ES-I3 (cell line): Measurements from ENCODE around the gene PNLDC1.
"Not testable (repeated sequence)": the region's sequence is repeated elsewhere in the genome, so short reads cannot be mapped to it uniquely, and the experiment has no call there.

Source experiments
- H3K36me3 ChIP-seq: 2 replicates; pipeline ENCODE4 v1.6.1; 2013; ENCODE audit warnings: mild to moderate bottlenecking, low read length, control low read depth, moderate library complexity; ENCODE audit not compliant: insufficient read depth
- H3K4me1 ChIP-seq: 2 replicates; pipeline ENCODE4 v1.6.1; 2013; ENCODE audit warnings: mild to moderate bottlenecking, control low read depth, low read length; ENCODE audit not compliant: insufficient read depth
- H3K9ac ChIP-seq: 2 replicates; pipeline ENCODE4 v1.6.1; 2013; ENCODE audit warnings: low read depth, mild to moderate bottlenecking, low read length, moderate library complexity
- H3K9me3 ChIP-seq: 2 replicates; pipeline ENCODE4 v1.6.1; 2013; ENCODE audit warnings: mild to moderate bottlenecking, low read length, moderate library complexity; ENCODE audit not compliant: control insufficient read depth, insufficient read depth

The PNLDC1 gene

GRCh38 chr6:159762681-159763293, 37.3 kb upstream of the PNLDC1 start:
- Histone ChIP-seq H3K4me1 (peaks cover 12% of the 10 kb centered on the region), H3K9ac (peak overlapping the region; percentile 99), H3K9me3 (no peaks in the 10 kb centered on the region), H3K36me3 (peaks cover 13% of the 10 kb centered on the region)

GRCh38 chr6:159766906-159767305, 33.2 kb upstream of the PNLDC1 start:
- no peak overlapping the region for H3K9ac ChIP-seq
- no peaks in the 10 kb centered on the region for H3K4me1 ChIP-seq
- peaks cover 33% of the 10 kb centered on the region for H3K36me3 ChIP-seq
- H3K9me3 ChIP-seq: no peaks in the 10 kb centered on the region

GRCh38 chr6:159769470-159769869, 30.6 kb upstream of the PNLDC1 start:
- H3K4me1 ChIP-seq: no peaks in the 10 kb centered on the region
- peaks cover 33% of the 10 kb centered on the region for H3K36me3 ChIP-seq
- H3K9ac ChIP-seq: no peak overlapping the region
- H3K9me3 ChIP-seq: no peaks in the 10 kb centered on the region

GRCh38 chr6:159772196-159772595, 27.9 kb upstream of the PNLDC1 start:
- Histone ChIP-seq H3K4me1 (no peaks in the 10 kb centered on the region), H3K9ac (no peak overlapping the region), H3K9me3 (no peaks in the 10 kb centered on the region), H3K36me3 (peaks cover 32% of the 10 kb centered on the region)

GRCh38 chr6:159777240-159777904, 22.7 kb upstream of the PNLDC1 start:
- Histone ChIP-seq H3K9ac (no peak overlapping the region), H3K9me3 (no peaks in the 10 kb centered on the region), H3K4me1 (no peaks in the 10 kb centered on the region), H3K36me3 (peaks cover 29% of the 10 kb centered on the region)

DNA sequence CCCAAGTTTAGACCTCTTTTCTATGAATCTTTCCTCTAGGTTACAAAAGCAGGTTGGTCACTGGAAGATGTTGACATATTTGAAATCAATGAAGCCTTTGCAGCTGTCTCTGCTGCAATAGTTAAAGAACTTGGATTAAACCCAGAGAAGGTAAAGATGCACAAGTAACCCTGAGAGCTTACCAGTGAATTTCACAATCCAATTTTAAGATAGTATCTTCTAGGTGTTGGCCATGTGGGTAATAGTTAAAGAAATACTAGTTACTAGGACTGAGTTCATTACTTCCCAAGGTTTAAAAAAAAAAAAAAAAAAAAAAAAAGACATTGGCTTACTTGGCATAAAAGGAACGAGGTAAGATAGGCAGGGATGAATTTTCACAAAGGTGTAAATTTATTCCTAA, 21.9 kb upstream of the PNLDC1 start:
- Histone ChIP-seq H3K4me1 (no peaks in the 10 kb centered on the region), H3K36me3 (peaks cover 36% of the 10 kb centered on the region), H3K9ac (no peak overlapping the region), H3K9me3 (no peaks in the 10 kb centered on the region)

GRCh38 chr6:159778542-159779103, 21.5 kb upstream of the PNLDC1 start:
- H3K36me3 ChIP-seq: peaks cover 38% of the 10 kb centered on the region
- no peak overlapping the region for H3K9ac ChIP-seq
- no peaks in the 10 kb centered on the region for H3K9me3 ChIP-seq
- no peaks in the 10 kb centered on the region for H3K4me1 ChIP-seq

DNA sequence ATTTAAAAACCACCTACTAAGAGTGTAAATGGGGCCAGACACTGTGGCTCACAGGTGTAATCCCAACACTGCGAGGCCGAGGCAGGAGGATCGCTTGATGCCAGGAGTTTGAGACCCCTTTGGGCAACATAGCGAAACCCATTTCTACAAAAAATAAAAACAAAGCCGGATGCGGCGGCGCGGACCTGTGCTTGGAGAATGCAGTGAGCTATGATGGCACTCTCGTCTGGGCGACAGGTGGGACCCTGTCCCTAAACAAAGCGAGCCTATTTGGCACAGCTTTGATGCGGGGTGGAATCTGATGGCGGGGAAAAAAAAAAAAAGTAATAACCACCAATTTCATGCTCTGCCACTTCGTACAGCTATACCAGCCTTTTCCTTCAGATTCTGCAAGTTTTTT, 11.8 kb upstream of the PNLDC1 start:
- Histone ChIP-seq H3K4me1 (peaks cover 5% of the 10 kb centered on the region; the same call in 1 of the 2 replicates), H3K9ac (peak overlapping the region; percentile 91), H3K36me3 (peaks cover 35% of the 10 kb centered on the region), H3K9me3 (no peaks in the 10 kb centered on the region)

DNA sequence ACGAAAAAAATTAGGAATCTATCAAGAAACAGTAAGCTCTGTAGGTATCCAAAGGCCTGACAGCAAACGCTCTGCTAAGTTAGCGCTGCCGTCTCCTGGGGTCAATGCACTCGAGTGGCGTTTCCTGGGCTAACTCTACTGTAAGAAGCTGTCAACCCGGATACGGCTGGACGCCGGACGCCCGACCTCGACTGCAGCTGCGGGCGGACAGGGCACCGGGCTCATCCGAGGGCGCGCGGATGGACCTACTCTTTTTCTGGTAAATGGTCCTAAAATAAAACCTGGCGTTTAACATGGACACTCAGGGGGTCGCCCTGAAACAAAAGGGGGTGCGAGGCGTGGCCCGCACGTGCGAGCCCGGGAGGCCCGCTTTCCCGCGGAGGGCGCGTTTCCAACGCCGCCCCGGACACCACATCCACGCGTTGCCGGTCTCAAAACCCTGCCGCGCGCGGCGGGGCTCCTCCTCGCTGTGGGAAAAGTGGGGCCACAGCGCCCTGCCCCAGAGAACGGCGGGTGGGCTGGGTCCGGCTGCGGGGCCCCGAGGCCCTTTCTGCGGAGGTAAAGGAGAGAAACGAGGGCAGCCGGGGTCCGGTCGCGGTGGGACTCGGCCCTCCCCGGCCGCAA, 11.2 kb upstream of the PNLDC1 start:
- Histone ChIP-seq H3K36me3 (peaks cover 35% of the 10 kb centered on the region), H3K9me3 (no peaks in the 10 kb centered on the region), H3K4me1 (peaks cover 5% of the 10 kb centered on the region; the same call in 1 of the 2 replicates), H3K9ac (peak overlapping the region; percentile 91)

DNA sequence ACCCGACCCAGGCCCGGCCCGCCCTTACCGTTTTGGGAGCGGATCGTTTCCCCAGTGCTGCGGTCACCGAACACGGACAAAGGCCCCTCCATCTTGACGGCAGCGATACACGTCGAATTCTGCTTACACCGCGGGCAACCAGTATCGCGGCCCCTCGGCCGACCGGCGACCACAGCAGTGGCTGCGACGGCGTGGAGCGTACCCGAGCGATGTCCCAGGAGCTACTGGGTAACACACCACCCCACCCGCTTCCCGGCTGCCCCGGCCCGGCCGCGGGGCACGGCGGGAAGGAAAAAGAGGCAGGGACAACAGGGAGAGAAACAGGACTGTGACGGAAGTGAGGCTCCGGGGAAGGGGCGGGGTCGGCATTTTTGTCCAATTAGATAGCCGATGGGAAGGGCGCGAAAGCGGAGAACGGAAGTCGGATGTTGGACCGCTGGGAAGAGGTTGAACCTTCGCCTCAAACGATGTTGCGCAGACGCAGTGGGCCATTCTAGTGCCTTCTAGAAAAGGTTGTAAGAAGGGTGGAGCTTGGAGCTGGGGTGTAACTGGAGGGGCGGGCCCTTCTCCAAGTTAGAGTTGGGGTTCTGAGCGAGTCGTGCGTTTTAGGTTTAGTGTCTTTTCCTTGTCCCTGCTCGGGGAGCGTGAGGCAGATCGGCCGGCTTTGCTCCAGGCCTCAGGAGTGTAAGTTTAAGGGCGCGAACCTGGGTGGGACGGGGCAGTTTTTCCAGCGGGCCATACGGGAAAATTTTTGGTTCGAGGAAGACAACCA, 10.5 kb upstream of the PNLDC1 start, which contains the start of gene TCP1:
TCP1 (minus strand) TSS at position 226 of the 772 bp plus-strand sequence; CDS start at position 92, 134 bp downstream.
- peaks cover 33% of the 10 kb centered on the region for H3K36me3 ChIP-seq
- no peaks in the 10 kb centered on the region for H3K9me3 ChIP-seq
- H3K9ac ChIP-seq: peak within 1 kb of the TSS; percentile 91
- H3K4me1 ChIP-seq: peaks cover 5% of the 10 kb centered on the region; the same call in 1 of the 2 replicates

DNA sequence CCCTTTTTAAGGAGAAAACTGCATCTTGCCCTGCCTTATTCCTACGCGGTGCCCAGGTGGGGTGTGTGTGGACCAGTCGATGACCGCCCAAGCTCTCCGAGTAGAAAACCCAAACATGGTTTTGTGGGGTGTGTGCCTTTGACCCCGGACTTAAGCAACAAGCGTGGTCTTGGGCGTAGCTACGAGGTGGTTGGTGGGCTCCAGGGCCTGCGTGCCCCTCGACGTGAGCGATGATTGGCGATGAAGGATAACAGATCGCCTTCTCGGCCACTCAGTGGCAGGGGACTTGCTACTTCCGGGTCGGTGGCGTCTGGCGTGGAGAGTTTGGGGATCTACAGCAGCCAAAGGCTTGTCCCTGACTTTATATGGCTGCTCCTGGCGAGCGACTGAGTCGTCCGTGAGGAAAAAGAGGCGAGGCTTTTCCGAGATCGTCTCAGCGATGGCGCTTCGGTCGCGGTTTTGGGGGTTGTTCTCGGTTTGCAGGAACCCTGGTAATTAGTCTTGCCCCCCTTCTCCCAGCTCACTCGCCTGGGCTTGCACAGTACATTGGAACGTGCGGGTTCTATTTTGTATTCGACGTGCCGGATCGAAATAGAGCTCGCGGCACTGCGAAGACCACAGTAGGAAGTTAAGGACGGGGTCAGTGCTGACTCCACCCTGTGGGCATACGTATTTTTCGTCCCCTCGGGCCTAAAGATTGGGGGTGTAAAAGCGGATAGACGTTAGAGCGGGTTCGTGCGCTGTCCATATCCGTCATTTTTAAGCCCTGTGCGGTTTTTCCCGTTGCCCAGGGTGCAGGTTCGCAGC, 9.7 kb upstream of the PNLDC1 start, which contains the start of gene MRPL18:
MRPL18 (plus strand) TSS at position 319 of the 807 bp plus-strand sequence; CDS start at position 440, 121 bp downstream.
- peaks cover 29% of the 10 kb centered on the region for H3K36me3 ChIP-seq
- H3K9me3 ChIP-seq: no peaks in the 10 kb centered on the region
- peaks cover 5% of the 10 kb centered on the region; the same call in 1 of the 2 replicates for H3K4me1 ChIP-seq
- peak within 1 kb of the TSS; percentile 91 for H3K9ac ChIP-seq

DNA sequence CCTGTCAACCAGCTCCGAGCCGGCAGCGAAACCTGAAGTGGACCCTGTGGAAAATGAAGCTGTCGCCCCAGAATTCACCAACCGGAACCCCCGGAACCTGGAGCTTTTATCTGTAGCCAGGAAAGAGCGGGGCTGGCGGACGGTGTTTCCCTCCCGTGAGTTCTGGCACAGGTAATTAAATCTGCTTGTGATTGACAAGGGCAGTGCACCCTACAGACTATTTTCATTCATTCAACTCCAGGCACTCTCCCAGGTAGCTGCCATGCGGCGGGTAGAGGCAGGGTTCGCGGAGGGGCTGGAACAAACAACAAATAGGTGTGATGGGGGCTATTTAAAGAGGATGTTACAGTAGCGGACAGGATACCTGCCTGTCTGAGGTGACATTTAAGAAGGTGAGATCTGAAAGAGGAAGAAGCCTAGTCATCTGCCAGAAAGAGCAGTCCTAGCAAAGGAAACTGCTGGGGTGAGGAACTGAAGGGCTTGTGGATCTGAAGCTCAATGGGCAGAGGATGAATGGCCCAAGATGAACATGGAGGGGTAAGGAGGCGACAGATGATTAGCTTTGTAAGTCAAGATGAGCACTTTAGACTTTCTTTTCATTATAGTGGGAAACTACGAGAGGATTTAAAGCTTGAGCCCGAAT, 9.0 kb upstream of the PNLDC1 start:
- H3K9me3 ChIP-seq: no peaks in the 10 kb centered on the region
- peak overlapping the region; percentile 91 for H3K9ac ChIP-seq
- peaks cover 23% of the 10 kb centered on the region for H3K36me3 ChIP-seq
- peaks cover 5% of the 10 kb centered on the region; the same call in 1 of the 2 replicates for H3K4me1 ChIP-seq

- not testable (repeated sequence) for H3K4me1 ChIP-seq, H3K9me3 ChIP-seq, H3K9ac ChIP-seq
- peaks cover 12% of the 10 kb centered on the region; the same call in 1 of the 2 replicates for H3K36me3 ChIP-seq
Measured at GRCh38 chr6:159794976-159795375, 5.1 kb upstream of the PNLDC1 start.
